H9 (cell line): ENCODE results near the gene RPS15. TPM values are rescaled to one million over a fixed set of nuclear protein-coding genes. Genes with fewer than 3 reads are reported as not detected.

ENCODE experiments used
- DNase-seq: peaks from one replicate; pipeline ENCODE4 v3.0.0-alpha.2; 2017
- H2AFZ ChIP-seq: one replicate; pipeline ENCODE4 v1.6.1; 2013; ENCODE audit warnings: mild to moderate bottlenecking, low read length, control low read depth, moderate library complexity
- H2AK5ac ChIP-seq: 2 replicates; pipeline ENCODE4 v1.6.1; 2013; ENCODE audit warnings: low read length, control low read depth, mixed read lengths; ENCODE audit not compliant: insufficient read length
- H2BK120ac ChIP-seq: one replicate; pipeline ENCODE4 v1.6.1; 2013; ENCODE audit warnings: low read depth, mild to moderate bottlenecking, low read length, control low read depth, inconsistent platforms; ENCODE audit not compliant: poor library complexity, severe bottlenecking
- H2BK12ac ChIP-seq: 2 replicates; pipeline ENCODE4 v1.6.1; 2013; ENCODE audit warnings: low read length, control low read depth, mixed read lengths, low read depth; ENCODE audit not compliant: insufficient read length
- H2BK15ac ChIP-seq: 2 replicates; pipeline ENCODE4 v1.6.1; 2013; ENCODE audit warnings: low read depth, low read length, control low read depth
- H2BK20ac ChIP-seq: one replicate; pipeline ENCODE4 v1.6.1; 2013; ENCODE audit warnings: low read depth, mild to moderate bottlenecking, low read length, control low read depth, inconsistent platforms; ENCODE audit not compliant: poor library complexity, severe bottlenecking
- H2BK5ac ChIP-seq: 2 replicates; pipeline ENCODE4 v1.6.1; 2013; ENCODE audit warnings: low read length, control low read depth, mixed read lengths; ENCODE audit not compliant: insufficient read length
- H3K14ac ChIP-seq: 2 replicates; pipeline ENCODE4 v1.6.1; 2013; ENCODE audit warnings: low read length, control low read depth; ENCODE audit not compliant: insufficient read depth
- H3K18ac ChIP-seq: 2 replicates; pipeline ENCODE4 v1.6.1; 2013; ENCODE audit warnings: low read depth, mild to moderate bottlenecking, mixed read lengths, low read length, control low read depth; ENCODE audit not compliant: insufficient read length
- H3K23ac ChIP-seq: 2 replicates; pipeline ENCODE4 v1.6.1; 2013; ENCODE audit warnings: low read length, control low read depth, mixed read lengths, low read depth; ENCODE audit not compliant: insufficient read length
- H3K23me2 ChIP-seq: 2 replicates; pipeline ENCODE4 v1.6.1; 2013; ENCODE audit warnings: low read depth, mild to moderate bottlenecking, mixed read lengths, low read length, control low read depth; ENCODE audit not compliant: insufficient read length, poor library complexity, severe bottlenecking
- H3K27ac ChIP-seq: 2 replicates; pipeline ENCODE4 v1.5.1; 2013; ENCODE audit warnings: low read length, control low read depth, mixed read lengths, low read depth; ENCODE audit not compliant: insufficient read length
- H3K27me3 ChIP-seq: 2 replicates; pipeline ENCODE4 v1.6.1; 2013; ENCODE audit warnings: low read length, control low read depth, inconsistent platforms; ENCODE audit not compliant: insufficient read depth
- H3K4ac ChIP-seq: 2 replicates; pipeline ENCODE4 v1.6.1; 2013; ENCODE audit warnings: low read depth, mild to moderate bottlenecking, control low read depth, inconsistent platforms, low read length, moderate library complexity
- H3K4me1 ChIP-seq: 2 replicates; pipeline ENCODE4 v1.6.1; 2013; ENCODE audit warnings: low read length, control low read depth, inconsistent platforms; ENCODE audit not compliant: insufficient read depth
- H3K4me2 ChIP-seq: 2 replicates; pipeline ENCODE4 v1.6.1; 2013; ENCODE audit warnings: low read length, control low read depth, mixed read lengths; ENCODE audit not compliant: insufficient read length, insufficient read depth
- H3K56ac ChIP-seq: 2 replicates; pipeline ENCODE4 v1.6.1; 2013; ENCODE audit warnings: low read depth, mild to moderate bottlenecking, mixed read lengths, low read length, control low read depth; ENCODE audit not compliant: insufficient read length
- H3K79me1 ChIP-seq: 2 replicates; pipeline ENCODE4 v1.6.1; 2013; ENCODE audit warnings: low read depth, mild to moderate bottlenecking, moderate library complexity, low read length, control low read depth, inconsistent platforms; ENCODE audit not compliant: insufficient read depth, poor library complexity, severe bottlenecking
- H3K79me2 ChIP-seq: 2 replicates; pipeline ENCODE4 v1.6.1; 2013; ENCODE audit warnings: low read length, control low read depth, inconsistent platforms; ENCODE audit not compliant: insufficient read depth
- H3K9ac ChIP-seq: 2 replicates; pipeline ENCODE4 v1.6.1; 2013; ENCODE audit warnings: low read length, control low read depth, mixed read lengths; ENCODE audit not compliant: insufficient read length; ENCODE audit errors: extremely low read depth
- H3K9me3 ChIP-seq: one replicate; pipeline ENCODE4 v1.6.1; 2013; ENCODE audit warnings: low read depth, low read length, inconsistent platforms; ENCODE audit not compliant: control insufficient read depth
- H3T11ph ChIP-seq: one replicate; pipeline ENCODE4 v1.6.1; 2013; ENCODE audit warnings: mild to moderate bottlenecking, low read length, control low read depth, inconsistent platforms
- H4K20me1 ChIP-seq: one replicate; pipeline ENCODE4 v1.6.1; 2013; ENCODE audit not compliant: control insufficient read depth, insufficient read length, insufficient read depth
- H4K5ac ChIP-seq: 2 replicates; pipeline ENCODE4 v1.6.1; 2013; ENCODE audit warnings: low read depth, mild to moderate bottlenecking, mixed read lengths, low read length, control low read depth; ENCODE audit not compliant: insufficient read length
- H4K8ac ChIP-seq: replicated peaks from 2 replicates; pipeline ENCODE4 v1.6.1; 2013; ENCODE audit warnings: low read length, control low read depth, mixed read lengths, low read depth; ENCODE audit not compliant: insufficient read length
- H4K91ac ChIP-seq: 2 replicates; pipeline ENCODE4 v1.6.1; 2013; ENCODE audit warnings: low read depth, mild to moderate bottlenecking, moderate library complexity, mixed read lengths, low read length, control low read depth; ENCODE audit not compliant: insufficient read length
- H3K27ac Mint-ChIP-seq, 3 experiments: 2 replicates in 2 of 3; 3 replicates in 1 of 3; pipeline ENCODE4 v1.8.0; 2020 to 2021; ENCODE audit warnings: mixed read lengths in 3 of 3, mild to moderate bottlenecking in 1 of 3, moderate library complexity in 1 of 3
- H3K27me3 Mint-ChIP-seq: 2 replicates; pipeline ENCODE4 v1.8.0; 2021; ENCODE audit warnings: low read depth, mild to moderate bottlenecking, moderate library complexity, mixed read lengths
- H3K36me3 Mint-ChIP-seq, 3 experiments: 2 replicates in 2 of 3; 3 replicates in 1 of 3; pipeline ENCODE4 v1.8.0; 2020 to 2021; ENCODE audit warnings: low read depth in 3 of 3, mixed read lengths in 3 of 3; ENCODE audit not compliant: insufficient read depth in 1 of 3
- H3K4me1 Mint-ChIP-seq, 2 experiments: 2 replicates each; pipeline ENCODE4 v1.8.0; 2020; ENCODE audit warnings: mixed read lengths in 2 of 2
- H3K4me3 Mint-ChIP-seq, 2 experiments: 2 replicates in 1 of 2; 3 replicates in 1 of 2; pipeline ENCODE4 v1.8.0; 2020 to 2021; ENCODE audit warnings: mild to moderate bottlenecking in 2 of 2, mixed read lengths in 2 of 2, moderate library complexity in 1 of 2
- H3K9me3 Mint-ChIP-seq, 2 experiments: 2 replicates in 1 of 2; 3 replicates in 1 of 2; pipeline ENCODE4 v1.8.0; 2020; ENCODE audit warnings: mild to moderate bottlenecking in 2 of 2, mixed read lengths in 2 of 2, moderate library complexity in 1 of 2
- WGBS: extraction: QIAGEN DNeasy Blood & Tissue Kit; methylation state at CpG from one replicate; pipeline ENCODE4 v1.1.7; 2013; ENCODE audit warnings: missing lambda C conversion rate, low lambda C conversion rate, mixed read lengths; ENCODE audit not compliant: insufficient read length; ENCODE audit errors: extremely low coverage; 5-methylcytosine and 5-hydroxymethylcytosine counted together
- total RNA-seq: library from RNA; stranded (reverse); gene quantifications from 2 replicates; pipeline ENCODE4 v1.2.1, GENCODE V29; 2021
- TF ChIP-seq, protein P1 (sequence below): fragments of 200-600 bp; sonication (generic); conservative IDR thresholded peaks from 3 replicates; pipeline ENCODE4 v1.8.0; 2021; ENCODE audit warnings: antibody characterized with exemption, mild to moderate bottlenecking

RPS15 gene
- total RNA-seq, 1 experiment from 2014 or later: 1,628 TPM

DNA sequence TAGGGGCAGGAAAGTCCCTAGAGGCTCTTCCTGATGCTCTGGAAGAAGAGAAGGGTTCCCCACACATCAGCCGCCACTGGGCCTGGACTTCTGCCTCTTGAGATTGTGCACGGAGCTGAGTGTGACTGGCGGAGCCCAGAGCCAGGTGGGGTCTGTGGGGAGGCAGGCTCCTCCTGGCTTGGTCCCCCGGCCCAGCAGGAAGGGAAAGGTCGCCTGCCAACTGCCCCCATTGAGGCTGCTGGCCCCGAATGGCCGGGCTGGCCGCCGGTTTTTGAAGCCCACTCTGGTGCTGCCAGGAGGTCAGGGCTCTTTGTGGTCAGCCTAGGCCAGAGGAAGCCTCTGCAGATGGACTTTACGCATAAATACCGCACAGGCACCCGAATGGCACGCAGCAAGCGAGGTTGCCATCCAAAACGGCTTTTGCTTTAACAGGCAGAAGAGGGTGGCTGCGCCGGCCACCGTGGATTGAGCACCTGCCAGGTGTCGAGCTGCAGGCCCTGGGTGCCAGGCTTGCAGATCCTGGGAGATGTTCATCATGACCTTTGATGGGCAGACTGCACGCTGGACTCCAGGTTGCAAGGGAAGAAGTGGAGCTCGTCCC is 25.8 kb upstream of the RPS15 start:
- Histone ChIP-seq H3K79me2 (peaks cover 78% of the 10 kb centered on the region), H4K5ac (no peak overlapping the region), H2BK12ac (no peak overlapping the region), H3K23me2 (peaks cover 6% of the 10 kb centered on the region), H2AK5ac (no peak overlapping the region), H3K56ac (no peak overlapping the region), H3K4me2 (no peak overlapping the region), H2BK120ac (no peak overlapping the region), H3K9me3 (no peaks in the 10 kb centered on the region), H3K79me1 (peaks cover 4% of the 10 kb centered on the region), H3K9ac (no peak overlapping the region), H2BK15ac (no peak overlapping the region), H4K91ac (no peak overlapping the region), H3K4ac (no peak overlapping the region), H2BK5ac (no peak overlapping the region), H4K20me1 (no peaks in the 10 kb centered on the region), H2BK20ac (no peak overlapping the region), H3K18ac (no peak overlapping the region), H3K23ac (no peak overlapping the region), H2AFZ (no peak overlapping the region), H3T11ph (no peak overlapping the region), H4K8ac (no peak overlapping the region), H3K4me1 (no peaks in the 10 kb centered on the region; the same call in 1 of the 2 replicates), H3K27ac (no peak overlapping the region), H3K14ac (no peak overlapping the region), H3K27me3 (no peaks in the 10 kb centered on the region)
- no peak for DNase-seq
- H3K4me1 Mint-ChIP-seq: peaks cover 57 to 61% of the 10 kb centered on the region in 2 experiments
- H3K9me3 Mint-ChIP-seq: peaks cover 0 to 2% of the 10 kb centered on the region in 2 experiments; a peak in 1 of 5 replicates
- H3K36me3 Mint-ChIP-seq: peaks cover 20 to 55% (median 38%) of the 10 kb centered on the region in 3 experiments
- TF ChIP-seq, protein P1, sequence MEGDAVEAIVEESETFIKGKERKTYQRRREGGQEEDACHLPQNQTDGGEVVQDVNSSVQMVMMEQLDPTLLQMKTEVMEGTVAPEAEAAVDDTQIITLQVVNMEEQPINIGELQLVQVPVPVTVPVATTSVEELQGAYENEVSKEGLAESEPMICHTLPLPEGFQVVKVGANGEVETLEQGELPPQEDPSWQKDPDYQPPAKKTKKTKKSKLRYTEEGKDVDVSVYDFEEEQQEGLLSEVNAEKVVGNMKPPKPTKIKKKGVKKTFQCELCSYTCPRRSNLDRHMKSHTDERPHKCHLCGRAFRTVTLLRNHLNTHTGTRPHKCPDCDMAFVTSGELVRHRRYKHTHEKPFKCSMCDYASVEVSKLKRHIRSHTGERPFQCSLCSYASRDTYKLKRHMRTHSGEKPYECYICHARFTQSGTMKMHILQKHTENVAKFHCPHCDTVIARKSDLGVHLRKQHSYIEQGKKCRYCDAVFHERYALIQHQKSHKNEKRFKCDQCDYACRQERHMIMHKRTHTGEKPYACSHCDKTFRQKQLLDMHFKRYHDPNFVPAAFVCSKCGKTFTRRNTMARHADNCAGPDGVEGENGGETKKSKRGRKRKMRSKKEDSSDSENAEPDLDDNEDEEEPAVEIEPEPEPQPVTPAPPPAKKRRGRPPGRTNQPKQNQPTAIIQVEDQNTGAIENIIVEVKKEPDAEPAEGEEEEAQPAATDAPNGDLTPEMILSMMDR: no peak
- peak overlapping the region in 2 of 3 experiments; percentile 64 to 70; a peak in 2 of 7 replicates for H3K27ac Mint-ChIP-seq
- no peaks in the 10 kb centered on the region for H3K27me3 Mint-ChIP-seq
- no peak overlapping the region; a peak in 1 of 5 replicates for H3K4me3 Mint-ChIP-seq
- no CpG with 5 or more reads among the region's 21 CpGs for WGBS
